MCF 10A (cell line): ENCODE data around the gene RPL41. TPM values are rescaled to one million over a fixed set of nuclear protein-coding genes. Genes with fewer than 3 reads are reported as not detected.

Experiments used
- BruUV-seq: library from RNA; stranded (reverse); fragments of 400-500 nt; replicated peaks from 2 replicates; lab custom pipeline; 2021; lab: Mats Ljungman, UMichigan
- CTCF ChIA-PET: fragments of 300-600 bp; sonication (Branson Sonifier 250); formaldehyde crosslinking; extraction: SDS; loops from one replicate; lab custom pipeline; 2021; ENCODE audit warnings: antibody characterized with exemption, inconsistent platforms; lab: Yijun Ruan, JAX
- POLR2A ChIA-PET: fragments of 300-600, 350-650 bp; sonication (Branson Sonifier 250); formaldehyde crosslinking; extraction: SDS; loops from one replicate; lab custom pipeline; 2020; ENCODE audit warnings: antibody characterized with exemption, inconsistent platforms; lab: Yijun Ruan, JAX
- DNase-seq: peaks from one replicate; pipeline ENCODE4 v3.0.0-alpha.2; 2018; ENCODE audit not compliant: unreplicated experiment
- H3K27ac Mint-ChIP-seq: one replicate; pipeline ENCODE4 v1.8.0; 2022; ENCODE audit warnings: mild to moderate bottlenecking, low read depth, mixed read lengths; ENCODE audit not compliant: unreplicated experiment
- H3K27me3 Mint-ChIP-seq: one replicate; pipeline ENCODE4 v1.8.0; 2022; ENCODE audit warnings: mixed read lengths; ENCODE audit not compliant: insufficient read depth, unreplicated experiment
- H3K36me3 Mint-ChIP-seq: one replicate; pipeline ENCODE4 v1.8.0; 2022; ENCODE audit warnings: mild to moderate bottlenecking, moderate library complexity, mixed read lengths; ENCODE audit not compliant: insufficient read depth, unreplicated experiment
- H3K4me1 Mint-ChIP-seq: one replicate; pipeline ENCODE4 v1.8.0; 2022; ENCODE audit warnings: mixed read lengths; ENCODE audit not compliant: insufficient read depth, unreplicated experiment
- H3K4me3 Mint-ChIP-seq: one replicate; pipeline ENCODE4 v1.8.0; 2022; ENCODE audit warnings: mild to moderate bottlenecking, moderate library complexity, mixed read lengths; ENCODE audit not compliant: unreplicated experiment
- H3K9me3 Mint-ChIP-seq: one replicate; pipeline ENCODE4 v1.8.0; 2022; ENCODE audit warnings: mixed read lengths; ENCODE audit not compliant: unreplicated experiment
- intact Hi-C: fragments of 100-400 bp; cut with micrococcal nuclease; formaldehyde crosslinking; loops from 2 replicates; pipeline ENCODE4 v1.14.1; 2022
- total RNA-seq: library from RNA; stranded (reverse); gene quantifications from 2 replicates; pipeline ENCODE4 v1.2.3, GENCODE V29; 2022
- TF ChIP-seq, protein P1 (sequence below): fragments of 200-600 bp; IDR thresholded peaks from one replicate; pipeline ENCODE4 v1.8.0; 2022; ENCODE audit warnings: antibody characterized with exemption, mild to moderate bottlenecking; ENCODE audit not compliant: unreplicated experiment

RPL41 gene
- total RNA-seq, 1 experiment from 2014 or later = 4,734 TPM

DNA sequence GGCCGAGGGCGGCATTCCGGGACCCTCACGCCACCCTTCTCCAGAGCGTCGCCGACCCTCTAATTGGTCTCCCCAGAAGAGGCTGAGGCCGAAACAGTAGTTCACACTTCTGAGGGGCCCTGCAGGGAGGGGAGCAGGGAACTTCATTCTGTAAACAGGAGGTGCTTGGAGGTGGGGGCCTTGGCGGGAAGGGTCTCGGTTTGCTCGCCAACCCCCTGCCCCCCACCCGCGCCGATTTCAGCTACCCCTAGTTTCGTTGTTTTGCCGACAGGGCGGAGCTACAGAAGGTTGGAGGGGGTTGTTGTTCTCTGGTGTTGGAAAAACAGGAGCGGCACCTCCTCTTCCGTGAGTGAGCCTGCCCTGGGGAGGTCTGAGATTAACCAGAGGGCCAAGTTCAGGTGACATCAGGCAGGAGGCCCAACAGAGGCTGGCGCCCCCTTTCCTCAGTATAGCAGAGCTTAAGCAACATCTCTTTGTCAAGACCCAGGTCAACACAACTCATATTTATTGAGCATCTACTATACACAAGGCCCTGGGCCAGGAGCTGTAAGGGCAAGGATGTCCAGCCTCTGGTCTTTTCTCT is 35.8 kb upstream of the RPL41 start:
- ChIA-PET CTCF (interaction anchor here (0.6 to 1.6 kb wide), 10 partner anchors 11 to 166 kb away, joined by 3 to 7 read pairs (median 4); partner anchors contain the start of genes RPL41 and ZC3H10), POLR2A (interaction anchor here (0.6 to 3.0 kb wide), 10 partner anchors 14 to 116 kb away, joined by 3 to 66 read pairs (median 4); partner anchors contain the start of genes ESYT1, PA2G4 and ZC3H10)
- Mint-ChIP-seq H3K27ac (no peak overlapping the region), H3K4me1 (no peaks in the 10 kb centered on the region), H3K4me3 (peak overlapping the region; percentile 87), H3K9me3 (no peaks in the 10 kb centered on the region), H3K27me3 (no peaks in the 10 kb centered on the region), H3K36me3 (no peaks in the 10 kb centered on the region)
- peak; percentile 30 for DNase-seq
- TF ChIP-seq, protein P1, sequence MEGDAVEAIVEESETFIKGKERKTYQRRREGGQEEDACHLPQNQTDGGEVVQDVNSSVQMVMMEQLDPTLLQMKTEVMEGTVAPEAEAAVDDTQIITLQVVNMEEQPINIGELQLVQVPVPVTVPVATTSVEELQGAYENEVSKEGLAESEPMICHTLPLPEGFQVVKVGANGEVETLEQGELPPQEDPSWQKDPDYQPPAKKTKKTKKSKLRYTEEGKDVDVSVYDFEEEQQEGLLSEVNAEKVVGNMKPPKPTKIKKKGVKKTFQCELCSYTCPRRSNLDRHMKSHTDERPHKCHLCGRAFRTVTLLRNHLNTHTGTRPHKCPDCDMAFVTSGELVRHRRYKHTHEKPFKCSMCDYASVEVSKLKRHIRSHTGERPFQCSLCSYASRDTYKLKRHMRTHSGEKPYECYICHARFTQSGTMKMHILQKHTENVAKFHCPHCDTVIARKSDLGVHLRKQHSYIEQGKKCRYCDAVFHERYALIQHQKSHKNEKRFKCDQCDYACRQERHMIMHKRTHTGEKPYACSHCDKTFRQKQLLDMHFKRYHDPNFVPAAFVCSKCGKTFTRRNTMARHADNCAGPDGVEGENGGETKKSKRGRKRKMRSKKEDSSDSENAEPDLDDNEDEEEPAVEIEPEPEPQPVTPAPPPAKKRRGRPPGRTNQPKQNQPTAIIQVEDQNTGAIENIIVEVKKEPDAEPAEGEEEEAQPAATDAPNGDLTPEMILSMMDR = no peak
- intact Hi-C loops = no loop called here
- BruUV-seq = no TSS peak

DNA sequence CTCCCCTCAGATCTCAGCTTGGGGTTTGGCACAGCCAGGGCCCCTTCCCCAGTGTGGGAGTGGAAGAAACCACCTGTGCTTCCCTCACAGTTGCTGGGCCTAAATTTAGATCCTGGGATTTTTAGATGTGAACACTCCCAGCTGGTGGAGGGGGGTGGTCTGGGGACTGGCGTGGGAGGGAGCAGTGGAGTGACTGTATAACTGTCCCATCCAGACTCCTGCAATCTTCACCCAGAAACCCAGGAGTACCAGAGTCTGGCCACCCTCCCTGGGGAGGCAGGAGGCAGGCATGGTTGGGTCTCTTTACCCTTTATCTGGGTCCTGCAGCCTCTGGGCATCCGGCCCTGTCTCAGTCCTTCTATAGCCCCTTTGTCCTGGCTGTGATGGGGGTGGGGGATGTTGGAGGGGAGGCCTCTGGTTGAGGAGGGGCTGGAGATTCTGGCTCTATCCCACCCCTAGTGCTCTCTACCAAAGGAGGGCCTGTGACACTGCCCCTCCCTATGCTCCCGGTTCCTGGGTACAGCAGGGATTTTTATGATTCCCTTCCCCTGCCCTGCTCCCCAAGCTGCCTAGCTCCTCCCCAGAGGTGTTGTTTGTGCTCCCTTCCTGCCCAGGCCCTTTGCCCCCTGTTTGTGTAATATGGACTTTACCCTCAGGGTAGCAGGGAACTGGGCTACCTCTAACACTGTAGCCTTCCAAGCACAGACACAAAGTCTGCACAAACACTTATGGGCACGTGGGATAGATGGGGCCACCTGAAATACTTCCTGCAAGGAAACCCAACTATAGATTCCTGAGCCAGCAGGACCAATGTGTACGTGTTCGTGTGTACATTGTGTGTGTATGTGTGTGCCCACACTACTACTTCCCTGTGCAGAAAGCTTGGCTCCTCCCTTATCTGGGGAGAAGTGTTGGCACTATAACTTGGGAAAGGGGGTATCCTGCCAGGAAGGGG is 34.8 kb upstream of the RPL41 start:
- TF ChIP-seq, protein P1 = no peak
- Mint-ChIP-seq H3K27me3 (no peaks in the 10 kb centered on the region), H3K27ac (no peak overlapping the region), H3K9me3 (no peaks in the 10 kb centered on the region), H3K4me1 (no peaks in the 10 kb centered on the region), H3K4me3 (peak overlapping the region; percentile 87), H3K36me3 (no peaks in the 10 kb centered on the region)
- BruUV-seq = no TSS peak
- intact Hi-C loops = no loop called here
- POLR2A ChIA-PET = interaction anchor here (0.9 to 3.0 kb wide), 9 partner anchors 13 to 109 kb away, joined by 3 to 66 read pairs (median 4); partner anchors contain the start of genes ESYT1, PA2G4 and ZC3H10
- no peak for DNase-seq
- CTCF ChIA-PET = interaction anchor here (0.8 to 1.6 kb wide), 4 partner anchors 10 to 36 kb away, joined by 3 to 7 read pairs (median 4); partner anchors contain the start of genes RPL41 and ZC3H10

DNA sequence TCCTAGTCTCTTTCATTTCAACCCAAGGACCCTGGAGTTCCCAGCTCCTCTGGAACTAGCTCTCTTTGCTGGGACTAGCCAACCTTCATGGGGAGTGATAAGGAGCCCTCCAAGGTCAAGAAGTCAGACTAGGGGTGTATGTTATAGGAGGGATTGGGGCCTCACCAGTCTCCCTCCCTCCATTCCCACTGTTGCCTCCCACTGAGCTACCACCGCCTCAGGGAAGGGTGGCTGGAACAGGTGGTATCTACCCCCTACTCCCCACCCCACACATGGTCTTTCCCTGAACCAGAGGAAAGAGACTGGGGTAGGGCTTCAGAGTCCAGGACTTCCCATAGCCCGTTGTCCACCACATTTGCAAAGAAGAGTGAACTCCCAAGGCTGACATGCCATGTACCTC is 34.1 kb upstream of the RPL41 start:
- Mint-ChIP-seq H3K27me3 (no peaks in the 10 kb centered on the region), H3K9me3 (no peaks in the 10 kb centered on the region), H3K36me3 (no peaks in the 10 kb centered on the region), H3K4me1 (no peaks in the 10 kb centered on the region), H3K4me3 (no peak overlapping the region), H3K27ac (no peak overlapping the region)
- DNase-seq = no peak
- TF ChIP-seq, protein P1 = no peak
- BruUV-seq = no TSS peak
- intact Hi-C loops = no loop called here
- ChIA-PET CTCF (interaction anchor here (0.7 to 0.8 kb wide), 2 partner anchors 12 to 21 kb away, joined by 3 to 4 read pairs; no protein-coding TSS in a partner anchor), POLR2A (interaction anchor here (1.7 to 3.0 kb wide), 2 partner anchors 21 to 39 kb away, joined by 4 to 10 read pairs; partner anchors contain the start of gene PA2G4)
